Smooth muscle cell (in vitro differentiated cells): Measurements from ENCODE around the gene MLPH. TPM values are rescaled to one million over a fixed set of nuclear protein-coding genes. Genes with fewer than 3 reads are reported as not detected.

Source experiments
- DNase-seq: peaks from one replicate; lab custom pipeline; 2025; ENCODE audit not compliant: unreplicated experiment; lab: John Stamatoyannopoulos, UW
- H2AFZ ChIP-seq: fragments of 200-600 bp; sonication (generic); 2 replicates; pipeline ENCODE4 v1.6.0; 2016; ENCODE audit warnings: antibody characterized with exemption, low read depth, mild to moderate bottlenecking
- H3F3A ChIP-seq: fragments of 200-600 bp; sonication (generic); 2 replicates; pipeline ENCODE4 v1.6.0; 2017; ENCODE audit warnings: antibody characterized with exemption, low read depth
- H3K27ac ChIP-seq: fragments of 200-600 bp; sonication (generic); 2 replicates; pipeline ENCODE4 v1.5.1; 2016; ENCODE audit warnings: low read depth, mild to moderate bottlenecking
- H3K27me3 ChIP-seq: fragments of 200-600 bp; sonication (generic); 2 replicates; pipeline ENCODE4 v1.6.1; 2016; ENCODE audit warnings: low read depth, mild to moderate bottlenecking
- H3K36me3 ChIP-seq: fragments of 200-600 bp; sonication (generic); 2 replicates; pipeline ENCODE4 v1.5.1; 2016; ENCODE audit warnings: low read depth
- H3K4me1 ChIP-seq: fragments of 200-600 bp; sonication (generic); 2 replicates; pipeline ENCODE4 v1.5.1; 2016; ENCODE audit warnings: low read depth
- H3K4me2 ChIP-seq: fragments of 200-600 bp; sonication (generic); 2 replicates; pipeline ENCODE4 v1.6.0; 2016; ENCODE audit warnings: mild to moderate bottlenecking
- H3K4me3 ChIP-seq: fragments of 200-600 bp; sonication (generic); 2 replicates; pipeline ENCODE4 v1.5.1; 2016; ENCODE audit warnings: mild to moderate bottlenecking
- H3K79me2 ChIP-seq: fragments of 200-600 bp; sonication (generic); 2 replicates; pipeline ENCODE4 v1.6.0; 2016; ENCODE audit warnings: low read depth, mild to moderate bottlenecking
- H3K9ac ChIP-seq: fragments of 200-600 bp; sonication (generic); 2 replicates; pipeline ENCODE4 v1.6.0; 2016; ENCODE audit warnings: low read depth
- H3K9me3 ChIP-seq: fragments of 200-600 bp; sonication (generic); replicated peaks from 2 replicates; pipeline ENCODE4 v1.5.1; 2016; ENCODE audit warnings: low read depth
- H4K20me1 ChIP-seq: fragments of 200-600 bp; sonication (generic); 2 replicates; pipeline ENCODE4 v1.6.0; 2016; ENCODE audit warnings: low read depth
- WGBS: methylation state at CpG from one replicate; pipeline ENCODE4 v1.1.7; 2016; ENCODE audit warnings: low lambda C conversion rate; 5-methylcytosine and 5-hydroxymethylcytosine counted together
- polyA plus RNA-seq: library from polyadenylated mRNA; unstranded; fragments of >200 nt; fragmentation: Nextera tagmentation; extraction: Ambion mirVana; gene quantifications from 2 replicates; pipeline ENCODE4 v1.2.1, GENCODE V29; 2016
- total RNA-seq: library from RNA; depleted of rRNA; stranded (reverse); fragments of >200 nt; gene quantifications from 2 replicates; pipeline ENCODE4 v1.2.3, GENCODE V29; 2014
- TF ChIP-seq, protein P1 (sequence below): fragments of 200-600 bp; sonication (generic); IDR thresholded peaks from 2 replicates; pipeline ENCODE4 v1.5.1; 2017; ENCODE audit warnings: borderline replicate concordance, mild to moderate bottlenecking, antibody characterized with exemption; ENCODE audit not compliant: insufficient read depth, poor library complexity, severe bottlenecking

MLPH gene
- total and polyA plus RNA-seq, 2 experiments from 2014 or later: 32.8 to 36.4 TPM

DNA sequence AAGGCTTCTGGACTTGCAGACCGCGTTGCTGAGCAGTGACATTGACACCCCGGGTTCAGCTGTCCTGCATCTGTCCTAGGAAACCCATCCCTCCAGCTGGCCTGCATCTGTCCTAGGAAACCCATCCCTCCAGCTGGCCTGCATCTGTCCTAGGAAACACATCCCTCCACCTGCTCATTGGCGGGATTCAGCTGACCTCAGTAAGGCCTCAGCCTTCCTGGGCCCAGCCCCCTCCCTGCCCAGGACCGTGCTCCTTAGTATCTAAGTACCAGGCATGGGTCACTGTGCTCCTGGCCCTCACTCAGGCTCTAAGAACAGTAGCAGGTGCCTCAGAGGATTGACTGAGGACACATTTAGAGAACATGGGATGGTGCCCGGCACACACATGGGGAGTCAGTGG, 1.2 kb downstream of the MLPH start:
- Histone ChIP-seq H3K4me3 (no peak overlapping the region), H4K20me1 (no peaks in the 10 kb centered on the region), H3K27me3 (no peaks in the 10 kb centered on the region), H3K4me1 (peaks cover 13% of the 10 kb centered on the region), H3K36me3 (no peaks in the 10 kb centered on the region), H2AFZ (no peak overlapping the region), H3F3A (peaks cover 10% of the 10 kb centered on the region), H3K79me2 (peaks cover 10% of the 10 kb centered on the region), H3K27ac (no peak overlapping the region), H3K9ac (no peak overlapping the region), H3K9me3 (peaks cover 6% of the 10 kb centered on the region), H3K4me2 (peak overlapping the region; percentile 97)
- no peak for DNase-seq
- 95% methylated on average over 6 of the region's 6 CpGs for WGBS
- TF ChIP-seq, protein P1, sequence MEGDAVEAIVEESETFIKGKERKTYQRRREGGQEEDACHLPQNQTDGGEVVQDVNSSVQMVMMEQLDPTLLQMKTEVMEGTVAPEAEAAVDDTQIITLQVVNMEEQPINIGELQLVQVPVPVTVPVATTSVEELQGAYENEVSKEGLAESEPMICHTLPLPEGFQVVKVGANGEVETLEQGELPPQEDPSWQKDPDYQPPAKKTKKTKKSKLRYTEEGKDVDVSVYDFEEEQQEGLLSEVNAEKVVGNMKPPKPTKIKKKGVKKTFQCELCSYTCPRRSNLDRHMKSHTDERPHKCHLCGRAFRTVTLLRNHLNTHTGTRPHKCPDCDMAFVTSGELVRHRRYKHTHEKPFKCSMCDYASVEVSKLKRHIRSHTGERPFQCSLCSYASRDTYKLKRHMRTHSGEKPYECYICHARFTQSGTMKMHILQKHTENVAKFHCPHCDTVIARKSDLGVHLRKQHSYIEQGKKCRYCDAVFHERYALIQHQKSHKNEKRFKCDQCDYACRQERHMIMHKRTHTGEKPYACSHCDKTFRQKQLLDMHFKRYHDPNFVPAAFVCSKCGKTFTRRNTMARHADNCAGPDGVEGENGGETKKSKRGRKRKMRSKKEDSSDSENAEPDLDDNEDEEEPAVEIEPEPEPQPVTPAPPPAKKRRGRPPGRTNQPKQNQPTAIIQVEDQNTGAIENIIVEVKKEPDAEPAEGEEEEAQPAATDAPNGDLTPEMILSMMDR: no peak

GRCh38 chr2:237488901-237489860, 2.1 kb downstream of the MLPH start:
- no peak overlapping the region for H3K4me3 ChIP-seq
- peak overlapping the region; percentile 81 for H3K27ac ChIP-seq
- peaks cover 10% of the 10 kb centered on the region for H3K79me2 ChIP-seq

DNA sequence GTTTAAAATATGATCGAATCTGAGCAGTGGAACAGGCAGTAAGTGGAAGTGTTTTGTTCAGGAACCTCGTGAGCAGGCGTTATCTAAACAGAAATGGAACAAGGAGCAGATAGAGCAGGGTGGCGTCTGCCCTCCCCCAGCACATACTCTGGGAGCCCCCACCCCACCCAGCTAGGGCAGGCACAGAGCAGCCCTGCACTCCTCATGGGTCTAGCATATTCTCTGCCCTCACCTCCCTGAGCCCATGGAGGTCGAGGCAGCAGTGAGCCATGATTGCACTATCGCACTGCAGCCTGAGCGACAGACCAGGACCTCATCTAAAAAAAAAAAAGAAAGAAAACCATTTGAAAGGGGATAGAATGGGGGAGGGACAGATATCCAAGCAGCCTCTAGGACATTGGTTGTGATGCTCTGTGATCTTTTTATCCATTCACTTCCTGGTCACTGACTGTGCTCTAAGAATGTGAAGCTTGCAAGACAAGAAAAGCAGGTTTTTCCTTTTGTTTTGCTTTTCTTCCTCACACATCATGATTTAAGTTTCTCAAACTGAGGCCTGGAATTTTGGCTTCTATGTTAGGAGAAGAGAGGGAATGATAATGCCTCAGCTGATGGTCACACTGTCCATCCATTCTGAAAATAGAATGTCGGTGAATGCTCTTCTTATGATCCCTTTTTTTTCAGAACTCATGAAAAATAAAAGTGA, 3.1 kb downstream of the MLPH start:
- H3K4me3 ChIP-seq: no peak overlapping the region
- H2AFZ ChIP-seq: no peak overlapping the region
- H3K9me3 ChIP-seq: peaks cover 6% of the 10 kb centered on the region
- H3K9ac ChIP-seq: peak overlapping the region; percentile 39
- H3K27ac ChIP-seq: peak overlapping the region; percentile 81
- TF ChIP-seq, protein P1: no peak
- DNase-seq: no peak
- no peak overlapping the region for H3K4me2 ChIP-seq
- H3F3A ChIP-seq: no peaks in the 10 kb centered on the region
- peaks cover 13% of the 10 kb centered on the region for H3K4me1 ChIP-seq
- H3K27me3 ChIP-seq: no peaks in the 10 kb centered on the region
- H4K20me1 ChIP-seq: no peaks in the 10 kb centered on the region
- peaks cover 4% of the 10 kb centered on the region for H3K79me2 ChIP-seq
- no peaks in the 10 kb centered on the region for H3K36me3 ChIP-seq
- 68% methylated on average over 8 of the region's 8 CpGs for whole genome bisulfite sequencing

More at GRCh38 chr2:237488901-237489860, 2.1 kb downstream of the MLPH start:
- Histone ChIP-seq H3K4me1 (peaks cover 13% of the 10 kb centered on the region), H2AFZ (no peak overlapping the region), H3K4me2 (no peak overlapping the region), H3F3A (peaks cover 1% of the 10 kb centered on the region), H3K36me3 (no peaks in the 10 kb centered on the region), H4K20me1 (no peaks in the 10 kb centered on the region), H3K9ac (peak overlapping the region; percentile 39), H3K9me3 (peaks cover 6% of the 10 kb centered on the region), H3K27me3 (no peaks in the 10 kb centered on the region)
- DNase-seq: no peak
- TF ChIP-seq, protein P1: no peak
- 68% methylated on average over 6 of the region's 6 CpGs for WGBS
